Measurements from ENCODE around the gene CYRIA.

- TF ChIP-seq CTCF (IDR thresholded peaks at IDR 0.05) (no peak), EP300 (IDR thresholded peaks at IDR 0.05) (no peak), POLR2A (IDR thresholded peaks at IDR 0.05) (no peak)
Measured at GRCh38 chr2:16700551-16701259, 35.1 kb upstream of the CYRIA start.

Measured in stomach (tissue), 4 donors.